ENCODE data around the gene ERP44.

GRCh38 chr9:100100146-100100667 is 1.4 kb upstream of the ERP44 start:
- TF ChIP-seq CTCF (IDR thresholded peaks at IDR 0.05) (no peak), POLR2A (IDR thresholded peaks at IDR 0.05) (no peak)

Data from lower leg skin (tissue), 3 donors.